Karpas-422 (cell line): ENCODE results near the gene EFCAB6. TPM values are rescaled to one million over a fixed set of nuclear protein-coding genes. Genes with fewer than 3 reads are reported as not detected.

Experiments used
- DNase-seq: peaks from one replicate; pipeline ENCODE4 v3.0.0-alpha.2; 2015
- H2AFZ ChIP-seq: fragments of 200-600 bp; sonication (generic); 2 replicates; pipeline ENCODE4 v1.6.1; 2014; ENCODE audit warnings: antibody characterized with exemption, low read length, mixed read lengths
- H3K27ac ChIP-seq: fragments of 200-600 bp; sonication (generic); 2 replicates; pipeline ENCODE4 v1.5.1; 2014; ENCODE audit warnings: mild to moderate bottlenecking, low read length, moderate library complexity
- H3K27me3 ChIP-seq: fragments of 200-600 bp; sonication (generic); 2 replicates; pipeline ENCODE4 v1.6.1; 2014; ENCODE audit warnings: low read length, mixed read lengths
- H3K36me3 ChIP-seq: fragments of 200-600 bp; sonication (generic); 2 replicates; pipeline ENCODE4 v1.6.1; 2014; ENCODE audit warnings: low read length, mixed read lengths; ENCODE audit not compliant: insufficient read depth
- H3K4me1 ChIP-seq: fragments of 200-600 bp; sonication (generic); 2 replicates; pipeline ENCODE4 v1.6.1; 2014; ENCODE audit warnings: mild to moderate bottlenecking, low read length, mixed read lengths
- H3K4me2 ChIP-seq: fragments of 200-600 bp; sonication (generic); 2 replicates; pipeline ENCODE4 v1.6.1; 2014; ENCODE audit warnings: low read length, low read depth, mild to moderate bottlenecking; ENCODE audit not compliant: poor library complexity, severe bottlenecking
- H3K4me3 ChIP-seq: fragments of 200-600 bp; sonication (generic); 2 replicates; pipeline ENCODE4 v1.5.1; 2014; ENCODE audit warnings: mild to moderate bottlenecking, antibody characterized with exemption, low read length, mixed read lengths
- H3K79me2 ChIP-seq: fragments of 200-600 bp; sonication (generic); 2 replicates; pipeline ENCODE4 v1.6.1; 2014; ENCODE audit warnings: mild to moderate bottlenecking, low read length, mixed read lengths
- H3K9ac ChIP-seq: fragments of 200-600 bp; sonication (generic); 2 replicates; pipeline ENCODE4 v1.6.0; 2014; ENCODE audit warnings: low read length
- H3K9me2 ChIP-seq: fragments of 200-600 bp; sonication (generic), shearing (Covaris generic); replicated peaks from 2 replicates; pipeline ENCODE4 v1.6.0; 2014; ENCODE audit warnings: mild to moderate bottlenecking, low read length, moderate library complexity; ENCODE audit not compliant: insufficient read depth
- H3K9me3 ChIP-seq: fragments of 300-700, 200-600 bp; sonication (generic); 2 replicates; pipeline ENCODE4 v1.6.1; 2014; ENCODE audit warnings: low read length, mixed read lengths
- H4K20me1 ChIP-seq: fragments of 200-600 bp; sonication (generic); 2 replicates; pipeline ENCODE4 v1.6.1; 2014; ENCODE audit warnings: mild to moderate bottlenecking, antibody characterized with exemption, low read length, low read depth; ENCODE audit not compliant: insufficient read depth
- total RNA-seq: library from RNA; depleted of rRNA; stranded (reverse); fragments of >200 nt; shearing (Covaris generic); gene quantifications from 2 replicates; pipeline ENCODE4 v1.2.3, GENCODE V29; 2014; ENCODE audit warnings: low replicate concordance

EFCAB6 gene
- total RNA-seq, 1 experiment from 2014 or later = not detected

- H3K27ac ChIP-seq = no peak overlapping the region
Observed at GRCh38 chr22:43541462-43542407, 270.4 kb downstream of the EFCAB6 start.

GRCh38 chr22:43541022-43541421 lies 271.1 kb downstream of the EFCAB6 start:
- DNase-seq = no peak
- Histone ChIP-seq H3K79me2 (no peaks in the 10 kb centered on the region), H3K36me3 (no peaks in the 10 kb centered on the region), H2AFZ (no peak overlapping the region), H3K4me1 (no peaks in the 10 kb centered on the region), H3K9me3 (no peaks in the 10 kb centered on the region), H3K27ac (no peak overlapping the region), H3K4me3 (no peak overlapping the region), H3K27me3 (no peaks in the 10 kb centered on the region), H3K9me2 (no peaks in the 10 kb centered on the region), H3K4me2 (no peak overlapping the region), H3K9ac (no peak overlapping the region), H4K20me1 (no peaks in the 10 kb centered on the region)

More at GRCh38 chr22:43541462-43542407, 270.4 kb downstream of the EFCAB6 start:
- Histone ChIP-seq H3K9ac (no peak overlapping the region), H3K9me2 (no peaks in the 10 kb centered on the region), H3K4me1 (no peaks in the 10 kb centered on the region), H3K4me3 (no peak overlapping the region), H4K20me1 (no peaks in the 10 kb centered on the region), H3K79me2 (no peaks in the 10 kb centered on the region), H3K27me3 (no peaks in the 10 kb centered on the region), H2AFZ (no peak overlapping the region), H3K4me2 (no peak overlapping the region), H3K36me3 (no peaks in the 10 kb centered on the region), H3K9me3 (no peaks in the 10 kb centered on the region)
- no peak for DNase-seq

GRCh38 chr22:43540529-43540923 lies 271.6 kb downstream of the EFCAB6 start:
- no peaks in the 10 kb centered on the region for H3K36me3 ChIP-seq
- no peak overlapping the region for H3K4me2 ChIP-seq
- H3K9me3 ChIP-seq = no peaks in the 10 kb centered on the region
- no peaks in the 10 kb centered on the region for H3K27me3 ChIP-seq
- no peak overlapping the region for H3K4me3 ChIP-seq
- no peak overlapping the region for H3K9ac ChIP-seq
- no peak overlapping the region for H3K27ac ChIP-seq
- no peak for DNase-seq
- no peaks in the 10 kb centered on the region for H3K9me2 ChIP-seq
- H3K4me1 ChIP-seq = no peaks in the 10 kb centered on the region
- H3K79me2 ChIP-seq = no peaks in the 10 kb centered on the region
- H2AFZ ChIP-seq = no peak overlapping the region
- no peaks in the 10 kb centered on the region for H4K20me1 ChIP-seq

- Histone ChIP-seq H3K4me2 (no peak overlapping the region), H3K27me3 (no peaks in the 10 kb centered on the region), H3K9ac (no peak overlapping the region), H3K79me2 (no peaks in the 10 kb centered on the region), H3K4me1 (no peaks in the 10 kb centered on the region), H3K36me3 (no peaks in the 10 kb centered on the region), H2AFZ (no peak overlapping the region), H3K27ac (no peak overlapping the region), H4K20me1 (no peaks in the 10 kb centered on the region), H3K4me3 (no peak overlapping the region), H3K9me2 (no peaks in the 10 kb centered on the region), H3K9me3 (no peaks in the 10 kb centered on the region)
- DNase-seq = no peak
Observed at GRCh38 chr22:43539572-43540528, 272.3 kb downstream of the EFCAB6 start.

- Histone ChIP-seq H3K27me3 (no peaks in the 10 kb centered on the region), H3K4me3 (no peak overlapping the region), H3K79me2 (no peaks in the 10 kb centered on the region), H3K9ac (no peak overlapping the region), H3K4me1 (no peaks in the 10 kb centered on the region), H2AFZ (no peak overlapping the region), H3K27ac (no peak overlapping the region), H3K9me2 (no peaks in the 10 kb centered on the region), H3K36me3 (no peaks in the 10 kb centered on the region), H3K9me3 (no peaks in the 10 kb centered on the region), H4K20me1 (no peaks in the 10 kb centered on the region), H3K4me2 (no peak overlapping the region)
- DNase-seq = peak; percentile 77
Observed at GRCh38 chr22:43537019-43537585, 275.0 kb downstream of the EFCAB6 start.

GRCh38 chr22:43535741-43536140 lies 276.4 kb downstream of the EFCAB6 start:
- Histone ChIP-seq H3K36me3 (no peaks in the 10 kb centered on the region), H3K4me1 (no peaks in the 10 kb centered on the region), H3K9me2 (no peaks in the 10 kb centered on the region), H3K4me3 (no peak overlapping the region), H3K79me2 (no peaks in the 10 kb centered on the region), H2AFZ (no peak overlapping the region), H3K9me3 (no peaks in the 10 kb centered on the region), H3K27ac (no peak overlapping the region), H3K27me3 (no peaks in the 10 kb centered on the region), H4K20me1 (no peaks in the 10 kb centered on the region), H3K4me2 (no peak overlapping the region), H3K9ac (no peak overlapping the region)
- no peak for DNase-seq

GRCh38 chr22:43535336-43535735 lies 276.8 kb downstream of the EFCAB6 start:
- H3K9ac ChIP-seq = no peak overlapping the region
- no peaks in the 10 kb centered on the region for H3K79me2 ChIP-seq
- no peak overlapping the region for H3K4me2 ChIP-seq
- no peaks in the 10 kb centered on the region for H3K9me2 ChIP-seq
- no peaks in the 10 kb centered on the region for H3K9me3 ChIP-seq
- H3K4me1 ChIP-seq = no peaks in the 10 kb centered on the region
- H3K27me3 ChIP-seq = no peaks in the 10 kb centered on the region
- H4K20me1 ChIP-seq = no peaks in the 10 kb centered on the region
- H3K36me3 ChIP-seq = no peaks in the 10 kb centered on the region
- no peak overlapping the region for H3K4me3 ChIP-seq
- no peak overlapping the region for H3K27ac ChIP-seq
- no peak for DNase-seq
- H2AFZ ChIP-seq = no peak overlapping the region

- Histone ChIP-seq H2AFZ (no peak overlapping the region), H3K4me1 (no peaks in the 10 kb centered on the region), H3K4me3 (no peak overlapping the region), H3K4me2 (no peak overlapping the region), H3K79me2 (no peaks in the 10 kb centered on the region), H4K20me1 (no peaks in the 10 kb centered on the region), H3K36me3 (no peaks in the 10 kb centered on the region), H3K27me3 (no peaks in the 10 kb centered on the region), H3K27ac (no peak overlapping the region), H3K9me3 (no peaks in the 10 kb centered on the region), H3K9ac (no peak overlapping the region), H3K9me2 (no peaks in the 10 kb centered on the region)
- DNase-seq = no peak
Observed at GRCh38 chr22:43534916-43535315, 277.2 kb downstream of the EFCAB6 start.
